H1 (cell line): Measurements from ENCODE around the gene LDLRAD4. TPM values are rescaled to one million over a fixed set of nuclear protein-coding genes. Genes with fewer than 3 reads are reported as not detected.

Experiments used
- CTCF ChIA-PET: fragments of 300-600 bp; sonication (Branson Sonifier 250); formaldehyde crosslinking; loops from one replicate; lab custom pipeline; 2021; ENCODE audit not compliant: partially characterized antibody; lab: Charles Lee
- POLR2A ChIA-PET: fragments of 300-600 bp; sonication (Branson Sonifier 250); formaldehyde crosslinking; loops from one replicate; lab custom pipeline; 2021; ENCODE audit warnings: inconsistent platforms; ENCODE audit not compliant: partially characterized antibody; lab: Charles Lee
- DNase-seq, 2 experiments: peaks; one replicate each; pipeline versions ENCODE4 v3.0.0 to v3.0.0-alpha.2; 2010 to 2022; ENCODE audit warnings: low spot score in 2 of 2, low read depth in 1 of 2, mixed read lengths in 1 of 2
- FAIRE-seq: peaks from 2 replicates; lab custom pipeline; 2011; peaks lifted over from hg19 to GRCh38; lab: Jason Lieb, UNC
- H2AFZ ChIP-seq: 2 replicates; pipeline ENCODE4 v1.8.1; 2012; ENCODE audit warnings: low read length, inconsistent platforms
- H2AK5ac ChIP-seq: 2 replicates; pipeline ENCODE4 v1.6.1; 2013; ENCODE audit warnings: low read depth, low read length
- H2BK120ac ChIP-seq: replicated peaks from 2 replicates; pipeline ENCODE3; 2013; ENCODE audit warnings: low read depth, low read length, inconsistent platforms
- H2BK12ac ChIP-seq: 2 replicates; pipeline ENCODE4 v1.6.1; 2013; ENCODE audit warnings: low read depth, low read length
- H2BK15ac ChIP-seq: 2 replicates; pipeline ENCODE4 v1.6.1; 2013; ENCODE audit warnings: low read length
- H2BK20ac ChIP-seq: 2 replicates; pipeline ENCODE4 v1.6.1; 2013; ENCODE audit warnings: low read length
- H2BK5ac ChIP-seq: 2 replicates; pipeline ENCODE4 v1.6.1; 2013; ENCODE audit warnings: low read depth, low read length
- H3K14ac ChIP-seq: 2 replicates; pipeline ENCODE4 v1.6.1; 2013; ENCODE audit warnings: inconsistent platforms; ENCODE audit not compliant: insufficient read length
- H3K18ac ChIP-seq: 2 replicates; pipeline ENCODE4 v1.6.1; 2013; ENCODE audit warnings: low read length; ENCODE audit errors: extremely low read depth
- H3K23ac ChIP-seq: 2 replicates; pipeline ENCODE4 v1.6.1; 2013; ENCODE audit warnings: inconsistent platforms; ENCODE audit not compliant: insufficient read length
- H3K23me2 ChIP-seq: 2 replicates; pipeline ENCODE4 v1.6.1; 2013; ENCODE audit warnings: low read depth, low read length
- H3K27ac ChIP-seq: 2 replicates; pipeline ENCODE4 v1.6.1; 2011; ENCODE audit warnings: low read depth, low read length, inconsistent platforms
- H3K27me3 ChIP-seq, 4 experiments: replicated peaks in 1 of 4; 1 replicate in 1 of 4; 2 replicates in 3 of 4; pipeline versions ENCODE4 v1.6.1 to v1.8.1; 2011 to 2013; ENCODE audit warnings: low read length in 3 of 4, mild to moderate bottlenecking in 3 of 4, inconsistent platforms in 2 of 4, mixed read lengths in 2 of 4, moderate library complexity in 1 of 4; ENCODE audit not compliant: control insufficient read depth in 3 of 4, insufficient read depth in 3 of 4; ENCODE audit errors: extremely low read depth in 1 of 4
- H3K36me3 ChIP-seq, 4 experiments: 2 replicates each; pipeline versions ENCODE4 v1.6.1 to v1.8.1; 2011 to 2013; ENCODE audit warnings: mild to moderate bottlenecking in 4 of 4, low read length in 3 of 4, moderate library complexity in 2 of 4, control low read depth in 1 of 4, inconsistent platforms in 1 of 4; ENCODE audit not compliant: insufficient read depth in 4 of 4, control insufficient read depth in 2 of 4
- H3K4ac ChIP-seq: replicated peaks from 2 replicates; pipeline ENCODE3; 2013; ENCODE audit warnings: low read length, low read depth, mixed read lengths, inconsistent platforms; ENCODE audit not compliant: insufficient read length
- H3K4me1 ChIP-seq, 4 experiments: replicated peaks in 1 of 4; 1 replicate in 1 of 4; 2 replicates in 3 of 4; pipeline versions ENCODE4 v1.6.1 to v1.8.1; 2011 to 2013; ENCODE audit warnings: low read length in 3 of 4, inconsistent platforms in 2 of 4, mixed read lengths in 1 of 4; ENCODE audit not compliant: insufficient read depth in 4 of 4, control insufficient read depth in 3 of 4
- H3K4me2 ChIP-seq, 2 experiments: 2 replicates each; pipeline versions ENCODE4 v1.6.1 to v1.8.1; 2011 to 2013; ENCODE audit warnings: low read depth in 2 of 2, low read length in 2 of 2, control low read depth in 1 of 2, inconsistent platforms in 1 of 2, mild to moderate bottlenecking in 1 of 2; ENCODE audit not compliant: insufficient read depth in 1 of 2
- H3K4me3 ChIP-seq, 4 experiments: fragments of 200-600, 300-600 bp in 1 of 4; sonication (generic), shearing (Covaris generic), sonication (Bioruptor Twin) in 1 of 4; 2 replicates each; pipeline versions ENCODE4 v1.5.1 to v1.8.1; 2011 to 2016; ENCODE audit warnings: low read length in 4 of 4, low read depth in 3 of 4, control low read depth in 2 of 4, inconsistent platforms in 2 of 4, mild to moderate bottlenecking in 2 of 4, mixed read lengths in 1 of 4, moderate library complexity in 1 of 4; ENCODE audit not compliant: insufficient read depth in 2 of 4; ENCODE audit errors: extremely low read depth in 1 of 4
- H3K56ac ChIP-seq: replicated peaks from 2 replicates; pipeline ENCODE3; 2013; ENCODE audit warnings: low read depth, mild to moderate bottlenecking, mixed read lengths, low read length, inconsistent platforms; ENCODE audit not compliant: insufficient read length
- H3K79me1 ChIP-seq: 2 replicates; pipeline ENCODE4 v1.6.1; 2013; ENCODE audit warnings: low read depth, low read length, control low read depth
- H3K79me2 ChIP-seq, 2 experiments: 2 replicates each; pipeline versions ENCODE4 v1.6.1 to v1.8.1; 2012 to 2013; ENCODE audit warnings: low read length in 2 of 2, mild to moderate bottlenecking in 2 of 2, inconsistent platforms in 1 of 2; ENCODE audit not compliant: insufficient read depth in 2 of 2, control insufficient read depth in 1 of 2
- H3K9ac ChIP-seq, 4 experiments: replicated peaks in 1 of 4; 1 replicate in 1 of 4; 2 replicates in 3 of 4; pipeline versions ENCODE4 v1.6.1 to v1.8.1; 2011 to 2013; ENCODE audit warnings: low read depth in 3 of 4, low read length in 3 of 4, control low read depth in 2 of 4, mild to moderate bottlenecking in 2 of 4, moderate library complexity in 2 of 4, inconsistent platforms in 1 of 4; ENCODE audit errors: extremely low read depth in 1 of 4
- H3K9me3 ChIP-seq, 2 experiments: 2 replicates each; pipeline versions ENCODE4 v1.6.1 to v1.8.1; 2012 to 2013; ENCODE audit warnings: mild to moderate bottlenecking in 2 of 2, moderate library complexity in 2 of 2, control low read depth in 1 of 2, inconsistent platforms in 1 of 2, low read depth in 1 of 2, low read length in 1 of 2, mixed read lengths in 1 of 2; ENCODE audit not compliant: insufficient read depth in 2 of 2
- H4K20me1 ChIP-seq, 2 experiments: replicated peaks in 1 of 2; 2 replicates each; pipeline versions ENCODE3 to v1.8.1; 2011 to 2013; ENCODE audit warnings: inconsistent platforms in 2 of 2, low read length in 2 of 2, mild to moderate bottlenecking in 1 of 2; ENCODE audit not compliant: insufficient read depth in 2 of 2, control insufficient read depth in 1 of 2
- H4K5ac ChIP-seq: 2 replicates; pipeline ENCODE4 v1.6.1; 2013; ENCODE audit warnings: low read length, low read depth, mixed read lengths, inconsistent platforms; ENCODE audit not compliant: insufficient read length
- H4K8ac ChIP-seq: 2 replicates; pipeline ENCODE4 v1.8.0; 2013; ENCODE audit warnings: mild to moderate bottlenecking, moderate library complexity, low read length, inconsistent platforms; ENCODE audit not compliant: insufficient read depth; ENCODE audit errors: extremely low read depth
- H4K91ac ChIP-seq: replicated peaks from 2 replicates; pipeline ENCODE3; 2013; ENCODE audit warnings: low read length, mixed read lengths, inconsistent platforms; ENCODE audit not compliant: insufficient read length
- CBX5 ChIP-seq: fragments of 300-800, 300-1000 bp; sonication (generic); IDR thresholded peaks from 2 replicates; pipeline ENCODE4 v1.7.1; 2016; ENCODE audit warnings: antibody characterized with exemption, low read length, low read depth
- CBX8 ChIP-seq: fragments of 300-800, 300-1000 bp; sonication (generic); IDR thresholded peaks from 2 replicates; pipeline ENCODE4 v1.7.1; 2016; ENCODE audit warnings: low read depth, low read length, borderline replicate concordance
- CTCF ChIP-seq, 3 experiments: IDR thresholded peaks; 1 replicate in 2 of 3; 2 replicates in 1 of 3; pipeline versions ENCODE4 v1.5.1 to v1.6.1; 2011; ENCODE audit warnings: low read length in 3 of 3, mild to moderate bottlenecking in 3 of 3, inconsistent platforms in 2 of 3, low read depth in 1 of 3, moderate library complexity in 1 of 3; ENCODE audit not compliant: insufficient read depth in 1 of 3; ENCODE audit errors: control extremely low read depth in 1 of 3
- E2F6 ChIP-seq: IDR thresholded peaks from 2 replicates; pipeline ENCODE4 v1.6.1; 2012; ENCODE audit warnings: inconsistent platforms
- EGR1 ChIP-seq: IDR thresholded peaks from 2 replicates; pipeline ENCODE4 v1.6.1; 2011; ENCODE audit warnings: low read depth, low read length, borderline replicate concordance
- RFX5 ChIP-seq: IDR thresholded peaks from 2 replicates; pipeline ENCODE4 v1.6.1; 2011; ENCODE audit warnings: low read depth, low read length, improper control_type of control experiment, borderline replicate concordance
- SP1 ChIP-seq: IDR thresholded peaks from 2 replicates; pipeline ENCODE4 v1.6.1; 2011; ENCODE audit warnings: low read depth, low read length
- SP4 ChIP-seq: IDR thresholded peaks from 2 replicates; pipeline ENCODE4 v1.6.1; 2012; ENCODE audit warnings: low read length, inconsistent platforms
- SRF ChIP-seq: IDR thresholded peaks from 2 replicates; pipeline ENCODE4 v1.6.1; 2011; ENCODE audit warnings: mild to moderate bottlenecking, low read depth, low read length, moderate library complexity
- USF2 ChIP-seq: IDR thresholded peaks from 2 replicates; pipeline ENCODE4 v1.6.1; 2011; ENCODE audit warnings: low read length, improper control_type of control experiment
- WGBS, 2 experiments: shearing (Covaris generic) in 1 of 2; methylation state at CpG; one replicate each; pipeline versions ENCODE4 v1.1.6 to v1.1.7; 2013 to 2015; ENCODE audit warnings: low lambda C conversion rate in 2 of 2, mixed read lengths in 2 of 2, inconsistent platforms in 1 of 2, low coverage in 1 of 2, missing lambda C conversion rate in 1 of 2; ENCODE audit not compliant: insufficient replicate concordance in 2 of 2, insufficient coverage in 1 of 2, insufficient read length in 1 of 2; ENCODE audit errors: extremely low coverage in 1 of 2, missing lambda C conversion rate in 1 of 2; 5-methylcytosine and 5-hydroxymethylcytosine counted together
- polyA plus RNA-seq, 7 experiments: library from polyadenylated mRNA; depleted of rRNA in 3 of 7; stranded (reverse) in 5 of 7; unstranded in 2 of 7; fragments of >200 nt in 5 of 7; fragments of 200-250 nt in 2 of 7; gene quantifications; 1 replicate in 5 of 7; 2 replicates in 1 of 7; 4 replicates in 1 of 7; pipeline versions ENCODE4 v1.2.1 to v1.2.3, GENCODE V29; 2011 to 2013; ENCODE audit warnings: missing spikeins in 2 of 7, mixed read lengths in 2 of 7
- total RNA-seq: library from RNA; stranded (reverse); fragmentation: NEBNext Ultra II Directional; extraction: Animal tissue kit (Norgen Biotek cat#: 25700); gene quantifications from 2 replicates; pipeline ENCODE4 v1.2.1, GENCODE V29; 2021

Gene LDLRAD4
- total and polyA plus RNA-seq, 2 of the 8 experiments (the other 6 are each of a cell fraction or from before 2014, with no cell fraction given), result 0.77 to 1.4 TPM

- no peak overlapping the region for H2BK20ac ChIP-seq
- no peak overlapping the region for H3K56ac ChIP-seq
- no peak overlapping the region for H2AK5ac ChIP-seq
- no peaks in the 10 kb centered on the region for H3K27me3 ChIP-seq
- no peaks in the 10 kb centered on the region for H3K9me3 ChIP-seq
- no peak overlapping the region for H2BK12ac ChIP-seq
- no peaks in the 10 kb centered on the region for H4K20me1 ChIP-seq
- H3K4me1 ChIP-seq, result peaks cover 0 to 10% (median 3%) of the 10 kb centered on the region in 4 experiments; a peak in 5 of 7 replicates
- H2BK15ac ChIP-seq, result no peak overlapping the region
- H3K4ac ChIP-seq, result no peak overlapping the region
- WGBS, 2 experiments, result 87% methylated on average over 10 of the region's 10 CpGs; no CpG with 5 or more reads in 1 of the 2 experiments
- H2AFZ ChIP-seq, result no peak overlapping the region
- ChIA-PET POLR2A (interaction anchor here (1.2 kb wide), 1 partner anchor 10 kb away, joined by 3 read pairs; no protein-coding TSS in a partner anchor), CTCF (interaction anchor here (1.7 kb wide), 1 partner anchor 56 kb away, joined by 3 read pairs; no protein-coding TSS in a partner anchor)
- no peaks in the 10 kb centered on the region for H3K79me2 ChIP-seq
- no peak overlapping the region for H2BK5ac ChIP-seq
- H4K5ac ChIP-seq, result no peak overlapping the region
- H3K27ac ChIP-seq, result no peak overlapping the region
- no peaks in the 10 kb centered on the region for H3K79me1 ChIP-seq
- no peaks in the 10 kb centered on the region for H3K36me3 ChIP-seq
- no peak overlapping the region for H3K23ac ChIP-seq
- H3K23me2 ChIP-seq, result no peaks in the 10 kb centered on the region
- no peak overlapping the region for H3K18ac ChIP-seq
- no peak for DNase-seq
- no peak overlapping the region for H2BK120ac ChIP-seq
- no peak overlapping the region for H3K14ac ChIP-seq
- no peak for FAIRE-seq
- no peak overlapping the region for H3K4me2 ChIP-seq
- H3K4me3 ChIP-seq, result no peak overlapping the region
- H3K9ac ChIP-seq, result no peak overlapping the region
- H4K91ac ChIP-seq, result no peak overlapping the region
- H4K8ac ChIP-seq, result no peak overlapping the region
- no peak for TF ChIP-seq E2F6
- no peak for TF ChIP-seq CBX5
- TF ChIP-seq SP1, result no peak
- no peak for TF ChIP-seq USF2
- TF ChIP-seq SP4, result no peak
- no peak for TF ChIP-seq CBX8
- no peak for TF ChIP-seq RFX5
- no peak for TF ChIP-seq EGR1
- no peak for TF ChIP-seq CTCF (IDR thresholded peaks at IDR 0.05; ENCODE audit: control extremely low read depth in 1 of 3, insufficient read depth in 1 of 3, low read depth in 1 of 3, low read length in 3 of 3)
- TF ChIP-seq SRF, result no peak
Observed at GRCh38 chr18:13491138-13491537, 272.6 kb downstream of the LDLRAD4 start.
